Dermis blood vessel endothelial cell (primary cell): Measurements from ENCODE around the gene FAM193A. TPM values are rescaled to one million over a fixed set of nuclear protein-coding genes. Genes with fewer than 3 reads are reported as not detected.

Experiments
- total RNA-seq: library from RNA; depleted of rRNA; stranded (reverse); fragments of >200 nt; gene quantifications from 2 replicates; pipeline ENCODE4 v1.2.3, GENCODE V29; 2014

FAM193A gene
- total RNA-seq, 1 donor from 2014 or later = 12.4 TPM

Other genes with a start within 250 kb of the FAM193A start
- gene ZFYVE28, start 118.0 kb upstream of the FAM193A start, total RNA-seq = 7.5 and 8.6 TPM in 2 replicates
- 0.17 TPM in 1 of 2 replicates, not detected in the other for gene CFAP99, start 117.7 kb upstream of the FAM193A start, total RNA-seq
- gene RNF4, start 67.5 kb upstream of the FAM193A start, total RNA-seq = 79.5 and 85.4 TPM in 2 replicates
- gene TNIP2, start 219.7 kb downstream of the FAM193A start, total RNA-seq = 119 and 122 TPM in 2 replicates